Femur (tissue), 1 donor: ENCODE results near the gene TMEM231.

Source experiments
- DNase-seq: peaks from one replicate; pipeline ENCODE4 v3.0.0-alpha.2; 2017

Gene TMEM231, protein sequence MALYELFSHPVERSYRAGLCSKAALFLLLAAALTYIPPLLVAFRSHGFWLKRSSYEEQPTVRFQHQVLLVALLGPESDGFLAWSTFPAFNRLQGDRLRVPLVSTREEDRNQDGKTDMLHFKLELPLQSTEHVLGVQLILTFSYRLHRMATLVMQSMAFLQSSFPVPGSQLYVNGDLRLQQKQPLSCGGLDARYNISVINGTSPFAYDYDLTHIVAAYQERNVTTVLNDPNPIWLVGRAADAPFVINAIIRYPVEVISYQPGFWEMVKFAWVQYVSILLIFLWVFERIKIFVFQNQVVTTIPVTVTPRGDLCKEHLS

DNA sequence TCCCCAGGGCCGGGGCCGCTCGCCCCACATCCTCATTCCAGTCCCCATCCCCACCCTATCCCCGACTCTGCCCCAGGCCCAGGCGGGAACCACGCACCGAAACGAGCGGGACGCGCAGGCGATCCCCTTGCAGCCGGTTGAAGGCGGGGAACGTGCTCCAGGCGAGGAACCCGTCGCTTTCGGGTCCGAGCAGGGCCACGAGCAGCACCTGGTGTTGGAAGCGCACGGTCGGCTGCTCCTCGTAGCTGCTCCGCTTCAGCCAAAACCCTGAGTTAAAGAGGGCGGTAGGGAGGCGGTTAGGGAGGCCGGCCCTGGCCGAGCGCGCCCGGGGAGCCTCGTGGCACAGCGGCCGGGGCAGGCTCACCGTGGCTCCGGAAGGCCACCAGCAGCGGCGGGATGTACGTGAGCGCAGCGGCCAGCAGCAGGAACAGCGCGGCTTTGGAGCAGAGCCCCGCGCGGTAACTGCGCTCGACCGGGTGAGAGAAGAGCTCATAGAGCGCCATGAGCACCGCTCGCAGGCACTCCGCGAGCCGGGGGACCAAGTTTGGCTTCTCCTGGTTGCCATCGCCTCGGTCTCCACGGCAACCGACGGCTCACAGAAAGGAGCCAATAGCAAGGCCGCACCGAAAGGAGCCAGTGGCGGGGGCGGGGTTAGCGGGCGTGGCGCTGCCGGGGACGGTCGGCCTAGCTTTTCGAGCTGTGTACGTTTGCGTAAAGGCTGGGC, at the start of gene TMEM231:
Gene TMEM231, minus strand, starts transcription at position 546 of the 724 bp plus-strand sequence. Its CDS starts 43 bp downstream, at position 503.
- peak; percentile 98 for DNase-seq

DNA sequence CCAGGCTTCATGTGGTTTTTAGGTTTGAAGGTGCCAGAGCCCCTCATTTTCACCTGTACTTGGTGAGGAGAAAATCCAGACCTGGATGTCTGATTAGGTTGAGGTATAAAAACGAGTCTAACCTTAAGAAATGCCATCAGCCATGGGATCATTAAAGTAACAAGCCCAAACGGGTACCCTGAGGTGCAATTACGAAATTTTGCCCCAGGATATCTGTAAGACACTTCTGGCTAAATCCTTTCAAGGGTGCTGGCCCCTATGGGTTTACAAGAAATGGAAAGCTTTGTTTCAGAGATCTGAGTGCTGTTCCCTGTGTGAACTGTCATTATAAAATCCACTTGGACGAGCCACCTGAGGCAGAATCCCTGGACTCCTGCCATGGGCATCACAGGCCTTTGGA, 47.2 kb upstream of the TMEM231 start:
- no peak for DNase-seq

DNA sequence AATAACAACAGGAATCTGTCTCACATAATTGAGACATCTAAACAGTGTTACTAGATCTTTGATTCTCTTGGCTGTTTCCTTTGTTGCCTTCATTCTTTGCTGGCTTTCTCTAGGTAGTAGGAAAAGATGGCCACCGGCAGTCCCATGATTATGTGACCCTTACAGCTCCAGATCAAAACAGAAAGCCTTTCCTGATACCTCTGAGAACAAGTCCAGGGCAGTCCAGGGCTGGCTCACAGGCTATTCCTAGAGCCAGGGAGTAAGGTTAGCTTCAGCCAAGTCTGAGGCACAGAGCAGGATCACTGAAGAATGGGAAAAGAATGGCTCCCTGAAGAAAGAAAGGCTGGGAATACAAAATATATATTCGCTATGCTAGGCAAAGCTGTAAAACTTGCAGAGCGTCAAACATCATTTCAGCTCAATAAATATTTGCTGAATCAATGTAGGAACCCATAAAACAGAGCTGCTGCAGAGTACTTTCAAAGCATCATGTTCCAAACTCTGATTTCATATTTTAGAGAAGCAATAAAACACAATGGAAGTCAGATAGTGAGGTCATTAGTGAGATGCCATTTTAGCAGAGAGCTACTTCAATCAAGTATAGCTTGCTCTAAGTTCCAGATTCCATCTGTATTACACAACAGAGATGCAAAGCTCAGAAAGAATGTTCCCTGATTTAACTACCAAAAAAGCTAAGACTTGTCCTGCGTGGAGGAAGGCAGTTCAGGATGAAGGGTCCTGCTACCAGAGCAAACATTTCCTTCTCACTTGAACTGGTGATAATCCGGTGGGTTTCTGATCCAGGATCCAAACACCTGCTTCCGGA, 43.6 kb upstream of the TMEM231 start:
- no peak for DNase-seq

DNA sequence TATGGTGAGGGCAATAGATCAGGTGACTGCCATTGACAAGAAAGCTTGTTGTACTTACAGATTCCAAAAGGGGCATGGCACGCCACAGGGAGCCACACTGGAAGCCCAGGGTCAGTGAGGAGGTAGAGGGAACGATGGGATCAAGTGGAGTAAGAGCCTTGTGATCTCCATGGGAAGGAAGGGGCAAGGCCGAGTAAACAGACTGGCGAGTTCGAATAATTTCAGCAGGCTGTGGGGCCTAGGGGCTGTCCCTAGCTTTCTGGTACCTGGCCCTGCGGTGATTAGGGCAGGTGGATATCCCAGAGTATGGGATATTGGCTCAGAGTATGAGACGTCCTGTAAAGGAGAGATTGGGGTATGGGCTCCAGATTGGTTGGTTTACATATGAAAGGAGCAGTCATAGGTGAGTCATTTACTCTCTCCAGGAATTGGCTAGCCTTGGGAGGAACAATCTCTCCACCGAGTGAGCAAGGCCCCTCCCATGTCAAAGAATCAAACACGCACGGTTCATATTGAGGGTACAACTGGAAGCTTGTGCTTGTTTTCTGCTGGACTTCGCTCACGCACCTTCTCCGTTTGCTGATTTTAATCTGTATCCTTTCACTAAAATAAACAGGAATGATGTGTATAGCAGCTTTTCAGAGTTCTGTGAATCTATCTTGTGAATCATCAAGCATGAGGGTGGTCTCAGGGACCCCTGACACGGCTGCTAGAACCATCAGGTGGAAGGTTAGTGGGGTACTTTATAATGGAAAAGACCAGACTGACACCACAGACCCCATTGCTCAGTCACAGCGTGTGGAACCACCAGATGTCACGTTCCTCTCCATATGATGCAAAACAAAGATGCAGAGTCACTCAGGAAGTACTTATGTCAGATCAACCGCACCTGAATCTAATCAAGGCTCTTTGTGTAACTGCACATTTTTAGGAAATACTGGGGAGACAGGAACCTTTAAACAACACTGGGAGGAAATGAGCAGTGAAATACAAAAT, 38.1 kb upstream of the TMEM231 start:
- DNase-seq, result no peak

DNA sequence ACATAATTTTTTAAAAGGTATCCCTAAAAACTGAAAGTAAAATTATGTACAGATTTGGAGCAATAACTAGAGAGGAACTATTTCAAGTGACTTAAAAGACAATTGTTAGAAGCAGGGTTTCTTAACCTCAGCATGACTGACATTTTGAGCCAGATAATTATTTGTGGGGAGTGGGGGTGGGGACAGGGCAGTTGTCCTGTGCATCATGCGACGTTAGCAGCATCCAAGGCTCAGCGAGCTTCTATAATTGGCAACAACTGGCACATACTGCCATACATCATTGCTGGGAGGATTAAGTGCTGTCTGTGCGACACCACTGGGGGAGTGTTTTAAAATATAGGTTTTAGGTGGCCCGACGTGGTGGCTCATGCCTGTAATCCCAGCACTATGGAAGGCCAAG, 37.3 kb upstream of the TMEM231 start:
- no peak for DNase-seq

DNA sequence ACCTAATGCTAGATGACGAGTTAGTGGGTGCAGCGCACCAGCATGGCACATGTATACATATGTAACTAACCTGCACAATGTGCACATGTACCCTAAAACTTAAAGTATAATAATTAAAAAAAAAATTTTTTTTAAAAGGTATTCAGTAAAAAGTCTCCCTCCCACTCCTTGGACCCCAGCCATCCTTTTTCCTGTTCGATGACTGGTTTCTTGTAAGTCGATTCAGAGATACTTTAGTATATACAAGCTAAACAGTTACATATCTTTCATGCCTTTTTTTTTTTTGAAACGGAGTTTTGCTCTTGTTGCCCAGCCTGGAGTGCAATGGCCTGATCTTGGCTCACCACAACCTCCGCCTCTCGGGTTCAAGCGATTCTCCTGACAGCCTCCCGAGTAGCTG, 35.9 kb upstream of the TMEM231 start:
- DNase-seq, result peak; percentile 66

DNA sequence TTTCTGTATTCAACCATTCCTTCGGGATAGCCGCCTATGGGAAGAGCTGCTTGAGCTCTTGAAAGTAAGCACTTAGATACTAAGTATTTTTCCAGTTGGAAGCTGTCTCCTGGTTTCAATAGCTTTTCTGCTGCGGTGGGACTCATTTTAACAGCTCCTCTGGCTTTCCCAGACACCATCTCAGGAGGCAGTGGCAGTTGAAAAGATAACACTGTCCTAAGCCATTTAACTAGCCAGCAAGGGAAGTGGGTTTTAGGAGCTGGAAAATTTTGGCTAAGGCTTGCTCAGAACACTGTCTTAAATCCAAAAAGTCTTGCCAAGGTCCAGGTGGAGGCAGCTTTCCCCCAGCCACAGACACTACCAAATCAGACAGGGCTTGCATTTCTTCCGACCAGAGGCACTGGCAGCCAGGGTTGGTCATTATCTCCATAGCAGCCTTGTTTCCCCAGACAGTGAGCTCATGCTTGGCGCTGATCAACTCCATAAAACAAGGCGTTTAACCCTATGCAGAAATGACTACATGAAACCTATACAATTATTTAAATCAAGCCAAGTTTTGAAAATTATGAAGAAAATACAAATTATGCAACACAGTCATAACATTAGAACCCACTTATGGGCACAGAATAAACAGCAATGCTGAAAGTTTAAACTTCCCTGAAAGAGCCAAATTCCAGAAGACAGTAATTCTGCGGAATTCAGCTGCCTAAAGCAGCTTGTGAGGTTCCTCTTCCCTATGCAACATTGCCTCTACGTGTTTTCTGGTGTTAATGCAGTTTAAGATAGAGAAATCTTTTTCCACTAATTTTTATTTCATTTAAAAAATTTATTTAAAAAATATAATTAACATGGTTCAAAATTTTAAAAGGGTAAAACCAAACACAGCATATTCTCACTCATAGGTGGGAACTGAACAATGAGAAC, 35.1 kb upstream of the TMEM231 start:
- peak; percentile 95 for DNase-seq

DNA sequence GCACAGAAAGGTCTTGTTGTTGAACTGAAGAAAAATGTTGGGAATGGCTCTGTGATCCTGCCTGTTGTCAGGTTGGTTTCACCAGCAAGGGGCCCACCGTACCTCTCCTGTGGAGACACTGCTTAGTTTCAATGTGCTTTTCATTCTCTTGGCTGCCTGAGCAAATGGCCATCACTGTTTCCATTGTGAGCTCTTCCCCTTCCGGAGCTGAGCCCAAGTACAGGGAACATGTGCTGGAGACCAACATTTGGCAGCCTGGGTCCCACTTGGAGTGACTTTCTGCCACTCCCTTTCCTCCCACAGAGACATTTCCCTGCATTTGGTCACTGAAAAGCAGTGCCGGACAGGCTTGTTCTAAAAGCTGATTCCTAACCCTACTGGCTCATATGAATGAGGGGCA, 33.3 kb upstream of the TMEM231 start:
- peak; percentile 83 for DNase-seq

DNA sequence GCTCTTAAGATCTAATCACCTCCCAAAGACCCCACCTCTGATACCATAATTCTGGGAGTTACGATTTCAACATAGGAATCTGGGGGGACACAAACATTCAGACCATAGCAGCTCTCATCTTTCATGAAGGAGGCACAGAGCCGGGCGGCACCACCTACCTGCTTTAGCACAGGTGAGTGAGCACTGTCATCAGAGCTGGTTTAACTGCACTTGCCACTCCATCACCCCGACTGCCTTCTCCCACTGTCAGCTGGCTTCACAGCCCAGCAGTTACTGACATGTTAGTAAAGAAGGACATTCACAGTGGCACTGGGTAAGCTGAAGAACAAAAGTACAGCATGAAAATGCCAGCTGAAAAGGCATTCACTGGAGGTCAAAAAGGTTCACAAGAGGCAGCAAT, 32.7 kb upstream of the TMEM231 start:
- no peak for DNase-seq

DNA sequence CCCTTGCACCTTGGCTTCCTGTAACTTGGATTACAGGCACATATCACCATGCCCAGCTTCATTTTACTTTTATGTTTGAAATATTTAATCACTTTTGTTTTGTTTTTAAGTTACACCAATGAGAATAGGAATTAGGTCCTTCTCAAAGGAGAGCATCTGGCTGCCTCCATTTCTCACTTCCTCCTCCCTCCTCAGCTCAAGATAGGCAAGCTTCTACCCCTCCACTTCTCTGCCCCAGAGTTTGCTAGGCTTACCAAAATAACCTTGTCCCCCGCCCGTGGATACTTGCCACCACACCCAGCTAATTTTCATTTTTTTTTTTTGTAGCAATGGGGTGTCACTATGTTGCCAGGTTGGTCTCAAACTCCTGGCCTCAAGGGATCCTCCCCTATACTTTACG, 28.1 kb upstream of the TMEM231 start:
- no peak for DNase-seq

DNA sequence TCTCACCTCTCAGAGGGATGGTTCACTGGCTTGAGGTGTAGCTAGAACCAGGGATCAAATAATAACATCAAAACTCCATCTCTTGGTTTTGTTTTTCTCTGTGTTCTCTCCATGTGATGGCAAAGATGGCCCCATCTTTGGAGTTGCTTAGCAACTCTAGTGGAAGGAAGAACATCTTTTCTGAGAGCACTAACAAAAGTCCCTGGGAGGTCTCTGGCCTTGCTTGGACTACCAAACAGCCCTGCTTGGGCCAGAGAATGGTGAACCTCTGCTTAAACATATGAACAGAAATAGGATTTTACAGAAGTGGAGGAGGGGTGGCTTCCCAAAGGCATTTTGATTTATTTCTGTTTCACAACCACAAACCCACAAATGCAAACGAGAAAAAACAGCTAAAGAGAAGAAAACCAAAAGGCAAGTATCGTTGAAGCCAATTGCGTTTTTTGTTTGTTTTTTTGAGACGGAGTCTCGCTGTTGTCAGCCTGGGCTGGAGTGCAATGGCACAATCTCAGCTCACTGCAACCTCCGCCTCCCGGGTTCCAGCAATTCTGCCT, 23.3 kb upstream of the TMEM231 start:
- DNase-seq, result no peak

DNA sequence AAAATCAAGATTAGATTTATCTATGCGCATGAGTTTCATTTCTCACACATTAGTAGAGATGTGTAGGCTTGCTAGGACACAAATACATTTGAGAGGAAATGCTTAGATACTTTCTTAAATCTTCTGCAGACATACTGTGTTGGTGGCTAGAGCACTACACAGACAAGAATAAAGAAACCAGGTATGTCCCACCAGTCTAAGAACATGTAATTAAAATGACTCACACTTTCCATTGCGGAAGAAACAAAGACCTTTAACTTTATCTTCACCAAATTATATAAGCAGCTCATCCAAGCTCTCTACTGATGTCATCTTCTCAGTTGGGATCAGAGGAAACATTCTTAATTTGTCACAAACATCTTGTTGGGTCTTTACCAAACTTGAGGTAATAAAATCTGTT, 22.7 kb upstream of the TMEM231 start:
- DNase-seq, result no peak

DNA sequence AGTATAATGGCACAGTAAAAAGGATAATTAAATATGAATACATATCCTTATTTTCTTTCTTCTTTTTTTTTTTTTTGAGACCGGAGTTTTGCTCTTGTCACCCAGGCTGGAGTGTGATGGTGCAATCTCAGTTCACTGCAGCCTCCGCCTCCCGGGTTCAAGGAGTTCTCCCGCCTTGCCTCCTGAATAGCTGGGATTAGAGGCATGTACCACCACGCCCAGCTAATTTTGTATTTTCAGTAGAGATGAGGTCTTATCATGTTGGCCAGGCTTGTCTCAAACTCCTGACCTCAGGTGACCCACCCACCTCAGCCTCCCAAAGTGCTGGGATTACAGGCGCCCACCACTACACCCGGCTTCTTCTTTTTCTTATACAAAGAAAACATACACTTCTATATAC, 22.2 kb upstream of the TMEM231 start:
- DNase-seq, result no peak

DNA sequence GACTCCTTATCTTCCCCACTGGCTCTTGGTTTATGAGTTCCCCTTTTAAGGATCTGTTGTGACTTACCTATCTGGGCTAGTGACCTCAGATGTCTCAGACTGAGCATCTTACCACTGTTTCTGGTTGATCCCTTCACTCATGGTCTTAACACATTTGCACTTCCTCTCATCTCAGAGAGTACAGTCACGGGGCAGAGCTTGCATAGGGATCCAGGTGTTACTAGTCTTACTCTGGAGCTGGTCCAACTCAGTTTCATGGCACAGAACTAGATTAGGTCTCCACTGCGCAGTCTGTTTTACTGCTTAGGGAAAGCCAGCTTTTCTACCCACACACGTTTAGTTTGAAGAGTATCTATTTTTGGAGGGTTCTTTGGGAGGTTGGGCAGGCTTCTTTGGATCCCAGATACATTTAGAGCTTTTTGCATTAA, 20.3 kb upstream of the TMEM231 start:
- no peak for DNase-seq

DNA sequence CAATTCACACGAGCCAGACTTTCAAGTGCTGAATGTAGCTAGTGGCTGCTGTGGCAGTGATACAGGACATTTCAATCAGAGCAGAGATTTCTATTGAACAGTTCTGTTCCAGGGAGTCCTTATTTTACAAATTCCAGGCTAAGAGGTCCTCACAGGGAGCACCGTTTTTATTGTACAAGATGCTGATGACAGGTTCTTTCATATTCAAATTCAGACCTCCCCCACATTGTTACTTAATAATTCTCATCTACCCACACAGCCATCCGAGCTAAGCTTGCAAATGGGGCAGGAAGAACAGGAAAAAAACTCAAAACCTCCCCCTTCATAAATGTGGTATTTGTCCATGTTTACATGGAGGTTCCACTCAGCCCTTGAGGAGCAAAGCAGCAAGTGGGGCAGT, 19.9 kb upstream of the TMEM231 start:
- no peak for DNase-seq

DNA sequence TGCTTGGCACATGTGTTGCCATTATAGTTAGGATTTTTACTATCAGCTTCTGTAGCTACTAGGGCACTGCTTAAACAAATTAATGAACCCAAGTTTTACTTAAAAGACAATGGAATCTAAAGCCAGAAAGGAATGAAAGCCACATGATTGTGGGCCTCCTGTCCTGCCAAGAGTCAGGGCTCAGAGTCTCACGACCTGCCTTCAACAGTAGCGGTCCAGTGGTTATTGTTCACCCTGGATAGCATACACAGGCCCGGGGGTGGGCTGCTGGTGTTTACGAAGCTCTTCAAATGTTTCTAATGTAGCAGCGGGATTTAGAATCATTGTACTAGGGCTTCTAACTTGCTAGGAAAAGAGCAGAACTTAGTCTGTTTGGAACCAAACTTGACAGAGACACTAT, 17.9 kb upstream of the TMEM231 start:
- no peak for DNase-seq

DNA sequence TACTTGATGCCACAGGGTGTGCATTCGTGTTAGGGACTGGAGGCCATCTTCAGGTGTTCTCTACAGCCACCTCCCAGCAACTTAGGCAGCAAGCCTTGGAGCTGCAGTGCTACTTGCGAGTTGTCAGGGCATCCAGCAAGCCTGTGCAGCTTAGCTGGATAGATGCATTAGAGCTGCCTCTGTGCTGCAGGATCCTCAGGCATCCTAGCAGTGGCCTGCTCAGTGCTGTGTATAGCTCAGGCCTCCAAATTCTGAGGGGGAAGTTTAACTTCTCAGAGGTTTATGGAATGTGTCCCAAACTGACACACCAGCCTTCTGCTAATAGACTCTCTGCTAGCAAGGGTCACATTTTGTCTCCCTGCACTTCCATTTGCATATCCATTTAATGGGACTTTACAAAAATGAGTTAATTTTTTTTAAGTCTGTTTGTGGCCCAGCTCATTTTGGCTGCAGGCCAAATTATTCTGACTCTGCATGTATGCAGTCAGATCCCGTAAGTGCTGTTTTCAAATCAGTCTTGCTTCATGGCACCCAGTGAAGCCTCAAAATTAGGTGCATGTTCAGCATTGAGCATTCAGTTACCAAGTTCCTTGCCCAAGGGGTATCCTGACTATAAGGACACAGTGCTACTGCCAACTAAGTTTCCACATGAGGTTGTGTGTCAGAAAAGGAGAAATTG, 17.0 kb upstream of the TMEM231 start:
- DNase-seq, result no peak

DNA sequence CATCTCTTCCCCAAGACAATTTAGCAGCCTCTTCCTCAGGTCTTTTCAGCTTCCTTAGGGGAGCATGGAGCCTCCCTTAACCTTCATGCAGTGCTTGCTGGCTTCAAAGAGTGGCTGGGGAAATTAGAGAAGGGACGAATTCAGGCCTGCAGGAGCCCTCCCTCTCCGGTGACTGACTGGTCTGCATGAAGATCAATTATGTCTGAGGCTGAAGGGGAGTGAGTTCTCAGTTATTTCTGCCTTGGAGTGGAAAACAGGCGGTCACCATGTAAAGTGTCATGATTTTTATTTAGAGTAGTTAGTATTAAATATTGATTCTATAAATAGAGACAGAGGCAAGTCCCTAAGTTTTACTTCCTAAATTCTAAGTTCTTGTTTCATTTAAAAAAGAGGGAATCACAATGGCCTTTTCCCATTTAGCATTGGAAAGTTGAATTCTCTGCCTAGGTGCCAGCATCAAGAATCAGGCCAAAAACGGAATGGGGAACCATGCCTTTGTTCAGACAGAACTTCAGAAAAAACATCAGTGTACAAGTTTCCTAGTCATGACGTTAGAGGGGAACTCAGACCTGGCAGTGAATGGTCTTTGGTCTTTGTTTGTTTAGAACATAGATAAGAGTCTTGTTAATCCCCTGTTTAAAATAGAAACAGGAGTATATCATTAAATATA, 14.5 kb upstream of the TMEM231 start:
- no peak for DNase-seq

DNA sequence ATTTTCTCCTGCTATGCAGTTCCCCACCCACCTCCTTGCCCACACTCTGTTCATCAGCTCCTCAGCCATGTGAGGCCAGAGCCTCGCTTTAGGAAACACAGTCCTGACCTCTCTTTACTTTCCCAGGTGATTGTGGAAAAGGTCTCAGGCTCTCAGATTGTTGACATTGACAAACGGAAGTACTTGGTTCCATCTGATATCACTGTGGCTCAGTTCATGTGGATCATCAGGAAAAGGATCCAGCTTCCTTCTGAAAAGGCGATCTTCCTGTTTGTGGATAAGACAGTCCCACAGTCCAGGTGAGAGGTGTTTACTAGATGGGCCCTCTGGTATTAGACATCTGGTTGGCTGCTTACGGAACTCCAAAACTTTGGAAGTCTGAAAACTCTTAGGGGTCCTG, 11.9 kb upstream of the TMEM231 start:
- DNase-seq, result no peak
